ENCODE data around the gene ROR2. TPM values are rescaled to one million over a fixed set of nuclear protein-coding genes. Genes with fewer than 3 reads are reported as not detected.
A peak's percentile ranks its signal among the peaks of the same experiment; 100 is the strongest.

Gene ROR2
- total RNA-seq, 4 donors from 2014 or later: 35.6 to 67.6 (median 50.6) TPM

DNA sequence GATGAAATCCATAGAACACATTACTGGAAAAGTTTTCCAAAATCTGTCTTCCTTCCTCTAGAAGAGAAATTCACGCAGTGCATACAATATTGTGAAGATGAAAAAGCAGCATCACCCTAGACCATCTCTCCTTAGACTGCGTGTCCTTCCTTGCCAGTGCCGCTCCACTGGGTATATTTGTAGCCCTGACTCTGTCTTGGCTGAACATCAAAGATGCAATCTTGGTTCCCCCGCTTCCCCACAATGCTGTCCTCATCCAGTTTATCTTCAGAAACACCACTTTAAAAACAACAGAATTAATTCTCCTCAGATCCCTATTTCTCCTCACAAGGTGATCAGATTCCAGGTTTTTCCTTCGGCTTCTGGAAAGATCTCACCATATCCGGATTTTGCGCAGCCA lies 53.9 kb downstream of the ROR2 start:
- TF ChIP-seq, protein P1, sequence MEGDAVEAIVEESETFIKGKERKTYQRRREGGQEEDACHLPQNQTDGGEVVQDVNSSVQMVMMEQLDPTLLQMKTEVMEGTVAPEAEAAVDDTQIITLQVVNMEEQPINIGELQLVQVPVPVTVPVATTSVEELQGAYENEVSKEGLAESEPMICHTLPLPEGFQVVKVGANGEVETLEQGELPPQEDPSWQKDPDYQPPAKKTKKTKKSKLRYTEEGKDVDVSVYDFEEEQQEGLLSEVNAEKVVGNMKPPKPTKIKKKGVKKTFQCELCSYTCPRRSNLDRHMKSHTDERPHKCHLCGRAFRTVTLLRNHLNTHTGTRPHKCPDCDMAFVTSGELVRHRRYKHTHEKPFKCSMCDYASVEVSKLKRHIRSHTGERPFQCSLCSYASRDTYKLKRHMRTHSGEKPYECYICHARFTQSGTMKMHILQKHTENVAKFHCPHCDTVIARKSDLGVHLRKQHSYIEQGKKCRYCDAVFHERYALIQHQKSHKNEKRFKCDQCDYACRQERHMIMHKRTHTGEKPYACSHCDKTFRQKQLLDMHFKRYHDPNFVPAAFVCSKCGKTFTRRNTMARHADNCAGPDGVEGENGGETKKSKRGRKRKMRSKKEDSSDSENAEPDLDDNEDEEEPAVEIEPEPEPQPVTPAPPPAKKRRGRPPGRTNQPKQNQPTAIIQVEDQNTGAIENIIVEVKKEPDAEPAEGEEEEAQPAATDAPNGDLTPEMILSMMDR (IDR thresholded peaks at IDR 0.05): no peak
- no peak for TF ChIP-seq POLR2A (IDR thresholded peaks at IDR 0.05)

DNA sequence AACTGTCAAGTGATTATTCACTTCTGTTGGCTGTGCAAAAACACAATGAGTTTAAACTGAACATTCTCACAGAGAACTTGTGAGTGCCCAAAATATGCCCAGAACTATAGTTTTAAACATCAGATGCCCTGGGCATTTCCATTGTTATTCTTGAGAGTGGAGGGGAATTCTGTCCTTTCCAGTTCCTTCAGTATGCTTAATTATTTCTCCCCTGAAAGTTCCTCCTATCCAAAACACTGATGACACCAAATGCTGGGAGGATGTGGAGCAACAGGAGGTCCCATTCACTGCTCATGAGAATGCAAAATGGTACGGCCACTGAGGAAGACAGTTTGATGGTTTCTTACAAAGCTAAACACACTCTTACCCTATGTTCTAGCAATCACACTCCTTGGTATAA lies 55.5 kb downstream of the ROR2 start:
- Histone ChIP-seq H3K4me3 (no peak overlapping the region), H3K36me3 (no peaks in the 10 kb centered on the region), H3K27me3 (no peaks in the 10 kb centered on the region), H3K27ac (peak overlapping the region in 1 of 2 donors; percentile 2), H3K9me3 (no peaks in the 10 kb centered on the region), H3K4me1 (peaks cover 21 to 28% of the 10 kb centered on the region in 2 donors)
- TF ChIP-seq POLR2A (IDR thresholded peaks at IDR 0.05): no peak
- TF ChIP-seq, protein P1 (IDR thresholded peaks at IDR 0.05): no peak
- intact Hi-C loops (cut with DNase I; ENCODE audit: low total_unique reads): loop anchor here (10.0 kb wide), 1 partner anchor 50 kb away; no protein-coding TSS in a partner anchor
- DNase-seq: no peak

More for the DNA sequence above, 53.9 kb downstream of the ROR2 start:
- H3K4me1 ChIP-seq: peaks cover 28 to 39% of the 10 kb centered on the region in 2 donors
- H3K9me3 ChIP-seq: no peaks in the 10 kb centered on the region
- H3K4me3 ChIP-seq: no peak overlapping the region
- H3K27ac ChIP-seq: peak overlapping the region; percentile 80 to 89
- H3K36me3 ChIP-seq: no peaks in the 10 kb centered on the region
- intact Hi-C loops (cut with DNase I; ENCODE audit: low total_unique reads): loop anchor here (10.0 kb wide), 1 partner anchor 49 kb away; no protein-coding TSS in a partner anchor
- DNase-seq: no peak
- no peaks in the 10 kb centered on the region for H3K27me3 ChIP-seq

DNA sequence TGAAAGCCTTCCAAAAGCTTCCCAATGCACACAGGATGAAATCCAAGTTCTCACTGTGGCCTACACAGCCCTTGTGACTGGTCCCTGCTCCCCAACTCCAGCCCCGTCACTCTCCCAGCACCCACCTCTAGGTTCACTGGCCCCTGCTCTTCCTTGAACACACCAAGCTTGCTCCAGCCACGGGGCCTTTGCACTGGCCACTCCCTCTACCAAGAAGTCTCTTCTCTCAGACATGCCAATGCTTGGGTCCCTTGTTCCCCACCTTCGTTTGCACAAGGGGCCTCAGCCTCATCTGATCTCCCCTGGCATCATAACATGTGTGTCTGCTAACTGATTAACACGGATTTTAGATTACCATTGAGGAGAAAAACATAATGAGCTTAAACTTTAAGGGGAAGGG lies 56.0 kb downstream of the ROR2 start:
- Histone ChIP-seq H3K9me3 (no peaks in the 10 kb centered on the region), H3K4me1 (peaks cover 18 to 28% of the 10 kb centered on the region in 2 donors), H3K27me3 (no peaks in the 10 kb centered on the region), H3K36me3 (no peaks in the 10 kb centered on the region), H3K27ac (peak overlapping the region in 1 of 2 donors; percentile 2), H3K4me3 (no peak overlapping the region)
- intact Hi-C loops (cut with DNase I; ENCODE audit: low total_unique reads): loop anchor here (10.0 kb wide), 1 partner anchor 51 kb away; no protein-coding TSS in a partner anchor
- DNase-seq: no peak
- TF ChIP-seq POLR2A (IDR thresholded peaks at IDR 0.05): no peak
- TF ChIP-seq, protein P1 (IDR thresholded peaks at IDR 0.05): no peak

DNA sequence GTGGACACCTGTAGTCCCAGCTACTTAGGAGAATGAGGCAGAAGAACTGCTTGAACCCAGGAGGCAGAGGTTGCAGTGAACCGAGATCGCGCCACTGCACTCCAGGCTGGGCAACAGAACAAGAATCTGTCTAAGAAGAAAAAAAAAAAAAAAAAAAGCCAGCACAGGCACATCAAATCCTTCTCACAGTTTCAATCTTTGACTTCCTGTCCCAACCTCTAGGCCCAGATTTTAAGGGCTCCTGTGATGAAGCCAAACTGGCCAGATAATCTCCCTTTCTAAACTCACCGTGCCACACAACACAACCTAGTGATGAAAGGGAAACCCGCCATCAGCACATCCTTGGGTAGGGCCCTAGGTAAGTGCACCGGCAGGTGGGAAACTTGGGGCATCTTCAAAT lies 58.1 kb downstream of the ROR2 start:
- Histone ChIP-seq H3K36me3 (no peaks in the 10 kb centered on the region), H3K4me3 (no peak overlapping the region), H3K27me3 (no peaks in the 10 kb centered on the region), H3K4me1 (peaks cover 6 to 14% of the 10 kb centered on the region in 2 donors), H3K9me3 (no peaks in the 10 kb centered on the region), H3K27ac (peak overlapping the region; percentile 65 to 70)
- intact Hi-C loops (cut with DNase I; ENCODE audit: low total_unique reads): loop anchor here (10.0 kb wide), 1 partner anchor 53 kb away; no protein-coding TSS in a partner anchor
- no peak for DNase-seq
- no peak for TF ChIP-seq POLR2A (IDR thresholded peaks at IDR 0.05)
- TF ChIP-seq, protein P1 (IDR thresholded peaks at IDR 0.05): no peak

DNA sequence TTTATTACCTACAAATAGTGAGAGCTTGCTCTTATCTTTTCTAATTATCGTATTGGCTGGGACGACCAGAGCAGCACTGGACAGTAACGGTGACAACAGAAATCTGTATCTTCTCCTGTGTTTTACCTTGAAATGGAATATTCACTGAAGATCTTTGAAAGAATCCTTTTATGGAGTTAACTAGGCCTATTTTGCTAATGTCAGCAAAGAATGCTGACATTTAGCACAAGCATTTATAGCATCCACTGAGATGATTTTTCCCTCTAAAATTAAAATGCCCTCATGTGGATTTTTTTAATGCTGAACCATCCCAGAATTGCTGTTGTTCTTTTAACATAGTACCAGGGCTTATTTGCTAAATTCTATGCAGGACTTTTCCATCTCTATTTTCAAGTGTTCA lies 59.4 kb downstream of the ROR2 start:
- H3K27me3 ChIP-seq: no peaks in the 10 kb centered on the region
- H3K27ac ChIP-seq: peak overlapping the region; percentile 65 to 70
- peaks cover 6 to 12% of the 10 kb centered on the region in 2 donors for H3K4me1 ChIP-seq
- DNase-seq: no peak
- intact Hi-C loops (cut with DNase I; ENCODE audit: low total_unique reads): loop anchor here (10.0 kb wide), 1 partner anchor 54 kb away; no protein-coding TSS in a partner anchor
- no peaks in the 10 kb centered on the region for H3K9me3 ChIP-seq
- no peaks in the 10 kb centered on the region for H3K36me3 ChIP-seq
- H3K4me3 ChIP-seq: no peak overlapping the region
- TF ChIP-seq POLR2A (IDR thresholded peaks at IDR 0.05): no peak
- TF ChIP-seq, protein P1 (IDR thresholded peaks at IDR 0.05): no peak

Data from uterus (tissue), 4 donors.